Astrocyte of the cerebellum (primary cell): ENCODE results near the gene ZNF823.

ENCODE experiments used
- DNase-seq: peaks from one replicate; pipeline ENCODE4 v3.0.0-alpha.2; 2011; ENCODE audit warnings: low read depth
- H3K4me3 ChIP-seq: 2 replicates; pipeline ENCODE4 v1.5.1; 2011; ENCODE audit warnings: mild to moderate bottlenecking, low read depth, low read length, moderate library complexity
- CTCF ChIP-seq: IDR thresholded peaks from 2 replicates; pipeline ENCODE4 v1.5.1; 2012; ENCODE audit warnings: low read length, low read depth, moderate library complexity, mild to moderate bottlenecking; ENCODE audit errors: missing control alignments
- in situ Hi-C: cut with HindIII; loops from 2 replicates; pipeline ENCODE4 v1.10.0; 2017; ENCODE audit warnings: low sequenced_read_pairs

Gene ZNF823

GRCh38 chr19:11673608-11674041 is 65.1 kb downstream of the ZNF823 start:
- DNase-seq: peak; percentile 24
- H3K4me3 ChIP-seq: peak overlapping the region; percentile 29
- in situ Hi-C loops: no loop called here

More at GRCh38 chr19:11673608-11674041, 65.1 kb downstream of the ZNF823 start:
- peak; percentile 69 for TF ChIP-seq CTCF
